GM18909 (cell line): ENCODE results near the gene GLYATL3.

Experiments used
- ATAC-seq: cut with Tn5 transposase; IDR thresholded peaks from one replicate; pipeline ENCODE4 v1.9.1; 2021; ENCODE audit warnings: mild to moderate bottlenecking; ENCODE audit not compliant: unreplicated experiment, poor library complexity

Gene GLYATL3

GRCh38 chr6:49541936-49542335 is 42.2 kb downstream of the GLYATL3 start:
- no peak for ATAC-seq

- no peak for ATAC-seq
Observed at GRCh38 chr6:49543087-49543858, 43.5 kb downstream of the GLYATL3 start.

- no peak for ATAC-seq
Observed at GRCh38 chr6:49546331-49546730, 46.6 kb downstream of the GLYATL3 start.

GRCh38 chr6:49548613-49549304 is 49.0 kb downstream of the GLYATL3 start:
- no peak for ATAC-seq

- ATAC-seq, result no peak
Observed at GRCh38 chr6:49549691-49550491, 50.2 kb downstream of the GLYATL3 start.

GRCh38 chr6:49550492-49551077 is 50.9 kb downstream of the GLYATL3 start, which contains the start of gene C6orf141:
TSS of gene C6orf141 (plus strand) at chr6:49550668. CDS start at chr6:49550793, 125 bp downstream.
- ATAC-seq, result peak; percentile 75

GRCh38 chr6:49551078-49551865 is 51.5 kb downstream of the GLYATL3 start:
- ATAC-seq, result peak; percentile 43

- ATAC-seq, result peak; percentile 50
Observed at GRCh38 chr6:49551866-49552129, 52.1 kb downstream of the GLYATL3 start.

- no peak for ATAC-seq
Observed at GRCh38 chr6:49552596-49552995, 52.9 kb downstream of the GLYATL3 start.

GRCh38 chr6:49553384-49553783 is 53.7 kb downstream of the GLYATL3 start:
- ATAC-seq, result no peak

GRCh38 chr6:49555951-49556350 is 56.2 kb downstream of the GLYATL3 start:
- ATAC-seq, result no peak

GRCh38 chr6:49556429-49556837 is 56.7 kb downstream of the GLYATL3 start:
- no peak for ATAC-seq

- ATAC-seq, result no peak
Observed at GRCh38 chr6:49557177-49557576, 57.5 kb downstream of the GLYATL3 start.

- ATAC-seq, result no peak
Observed at GRCh38 chr6:49558238-49558637, 58.5 kb downstream of the GLYATL3 start.

GRCh38 chr6:49563006-49563886 is 63.5 kb downstream of the GLYATL3 start:
- ATAC-seq, result no peak

GRCh38 chr6:49564552-49564951 is 64.8 kb downstream of the GLYATL3 start:
- no peak for ATAC-seq

- ATAC-seq, result no peak
Observed at GRCh38 chr6:49565261-49565660, 65.5 kb downstream of the GLYATL3 start.

GRCh38 chr6:49565855-49566254 is 66.1 kb downstream of the GLYATL3 start:
- no peak for ATAC-seq

GRCh38 chr6:49570474-49571079 is 70.9 kb downstream of the GLYATL3 start:
- no peak for ATAC-seq
